Spleen (tissue), 11 donors: ENCODE measurements around the gene NEK10. TPM values are rescaled to one million over a fixed set of nuclear protein-coding genes. Genes with fewer than 3 reads are reported as not detected.

ENCODE experiments used
- DNase-seq: peaks from one replicate; pipeline ENCODE4 v3.0.0-alpha.2; 2020
- H3K27ac ChIP-seq, 8 donors: fragments of 200-600 bp; sonication (generic) in 7 of 8; 1 replicate in 4 of 8; 2 replicates in 4 of 8; pipeline versions ENCODE4 v1.5.0 to v1.8.0; 2016 to 2021; ENCODE audit warnings: inconsistent platforms in 4 of 8, mild to moderate bottlenecking in 4 of 8, moderate library complexity in 1 of 8
- H3K27me3 ChIP-seq, 7 donors: fragments of 200-600 bp; sonication (generic) in 6 of 7; replicated peaks in 1 of 7; 1 replicate in 4 of 7; 2 replicates in 3 of 7; pipeline versions ENCODE4 v1.5.0 to v1.8.0; 2016 to 2021; ENCODE audit warnings: inconsistent platforms in 3 of 7, mild to moderate bottlenecking in 1 of 7
- H3K36me3 ChIP-seq, 6 donors: fragments of 200-600 bp; sonication (generic) in 5 of 6; 1 replicate in 4 of 6; 2 replicates in 2 of 6; pipeline versions ENCODE4 v1.5.0 to v1.8.0; 2016 to 2021; ENCODE audit warnings: inconsistent platforms in 2 of 6
- H3K4me1 ChIP-seq, 6 donors: fragments of 200-600 bp; sonication (generic) in 5 of 6; 1 replicate in 3 of 6; 2 replicates in 3 of 6; pipeline versions ENCODE4 v1.5.0 to v1.8.0; 2016 to 2021; ENCODE audit warnings: inconsistent platforms in 3 of 6
- H3K4me3 ChIP-seq, 8 donors: fragments of 200-600 bp; sonication (generic) in 7 of 8; 1 replicate in 4 of 8; 2 replicates in 4 of 8; pipeline versions ENCODE4 v1.5.0 to v1.8.0; 2016 to 2021; ENCODE audit warnings: inconsistent platforms in 4 of 8, mild to moderate bottlenecking in 4 of 8, moderate library complexity in 2 of 8
- H3K9me3 ChIP-seq, 8 donors: fragments of 200-600 bp; sonication (generic) in 7 of 8; 1 replicate in 4 of 8; 2 replicates in 4 of 8; pipeline versions ENCODE4 v1.5.0 to v1.8.0; 2016 to 2021; ENCODE audit warnings: inconsistent platforms in 4 of 8
- POLR2A ChIP-seq, 3 donors: fragments of 450-650 bp; IDR thresholded peaks; one replicate each; pipeline ENCODE4 v1.5.1; 2017; ENCODE audit warnings: antibody characterized with exemption in 3 of 3, mild to moderate bottlenecking in 1 of 3
- POLR2AphosphoS5 ChIP-seq, 3 donors: sonication (generic); formaldehyde crosslinking; IDR thresholded peaks; one replicate each; pipeline ENCODE4 v1.5.1; 2017; ENCODE audit warnings: antibody characterized with exemption in 3 of 3
- WGBS, 5 donors: extraction: QIAGEN DNeasy Blood & Tissue Kit in 3 of 5; methylation state at CpG; one replicate each; pipeline versions ENCODE4 v1.1.5 to v1.1.7; 2013 to 2018; 5-methylcytosine and 5-hydroxymethylcytosine counted together
- intact Hi-C: fragments of 100-400 bp; cut with DNase I; formaldehyde crosslinking; loops from one replicate; pipeline ENCODE4 v1.15.0; 2023; ENCODE audit warnings: low total_unique reads
- polyA plus RNA-seq, 3 donors: library from polyadenylated mRNA; stranded (reverse); fragments of 200-250 nt; gene quantifications; one replicate each; pipeline ENCODE4 v1.2.1, GENCODE V29; 2013
- total RNA-seq, 7 donors: library from RNA; depleted of rRNA in 3 of 7; stranded (reverse); fragments of >200 nt in 3 of 7; fragmentation: NEBNext Ultra II Directional in 4 of 7; extraction: Animal tissue kit (Norgen Biotek cat#: 25700) in 4 of 7; gene quantifications; one replicate each; pipeline versions ENCODE4 v1.1.0 to v1.2.1, GENCODE V29; 2016 to 2021
- TF ChIP-seq, protein P1 (sequence below), 11 experiments: fragments of 200-600 bp in 7 of 11; fragments of 450-650 bp in 4 of 11; sonication (generic) in 4 of 11; IDR thresholded peaks in 8 of 11; conservative IDR thresholded peaks in 3 of 11; 1 replicate in 7 of 11; 2 replicates in 4 of 11; pipeline versions ENCODE4 v1.4.0 to v1.8.0; 2016 to 2021; ENCODE audit warnings: antibody characterized with exemption in 11 of 11, inconsistent platforms in 4 of 11, mild to moderate bottlenecking in 1 of 11
- donor health status: healthy with polysubstance abuse.
- donor health status: DM: no; HTN: no; CAD: no; lungs with moderate emphysema.
- donor health status: DM: no; HTN: no; CAD: no.
- donor health status: Bipolar disorder and iron deficiency.
- donor health status: healthy.
- donor health status: DM: no; HTN: no; CAD: no.
- donor health status: DM: yes; HTN: yes; CAD: no.

Gene NEK10
- total and polyA plus RNA-seq, 10 donors: 0.29 to 4.1 (median 1.7) TPM

DNA sequence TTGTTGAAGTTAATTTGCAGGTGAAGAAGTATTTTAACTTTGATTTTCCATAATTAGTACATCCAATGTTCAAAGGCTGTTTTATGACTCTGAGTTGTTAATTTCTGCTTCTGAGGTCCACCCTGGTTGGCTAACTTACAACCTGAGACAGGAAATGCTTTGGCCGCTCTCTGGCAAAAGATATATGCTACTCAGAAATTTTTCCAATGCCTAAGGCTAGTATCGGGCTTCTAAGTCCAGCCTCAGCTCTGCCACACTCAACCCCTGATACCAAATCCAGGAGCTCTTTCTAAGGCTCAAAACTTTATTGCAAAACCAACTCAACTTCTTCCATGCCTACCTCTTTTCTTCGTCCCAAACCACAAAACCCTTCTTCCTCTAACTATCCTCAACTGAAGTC is 192.9 kb downstream of the NEK10 start:
- DNase-seq: no peak
- Histone ChIP-seq H3K9me3 (no peaks in the 10 kb centered on the region), H3K4me3 (no peak overlapping the region), H3K27me3 (no peaks in the 10 kb centered on the region), H3K4me1 (no peaks in the 10 kb centered on the region), H3K27ac (no peak overlapping the region), H3K36me3 (no peaks in the 10 kb centered on the region)
- 62 to 69% (median 66%) methylated on average over 3 of the region's 3 CpGs for WGBS, 5 donors
- intact Hi-C loops: no loop called here
- TF ChIP-seq POLR2A (IDR thresholded peaks at IDR 0.05): no peak
- TF ChIP-seq, protein P1, sequence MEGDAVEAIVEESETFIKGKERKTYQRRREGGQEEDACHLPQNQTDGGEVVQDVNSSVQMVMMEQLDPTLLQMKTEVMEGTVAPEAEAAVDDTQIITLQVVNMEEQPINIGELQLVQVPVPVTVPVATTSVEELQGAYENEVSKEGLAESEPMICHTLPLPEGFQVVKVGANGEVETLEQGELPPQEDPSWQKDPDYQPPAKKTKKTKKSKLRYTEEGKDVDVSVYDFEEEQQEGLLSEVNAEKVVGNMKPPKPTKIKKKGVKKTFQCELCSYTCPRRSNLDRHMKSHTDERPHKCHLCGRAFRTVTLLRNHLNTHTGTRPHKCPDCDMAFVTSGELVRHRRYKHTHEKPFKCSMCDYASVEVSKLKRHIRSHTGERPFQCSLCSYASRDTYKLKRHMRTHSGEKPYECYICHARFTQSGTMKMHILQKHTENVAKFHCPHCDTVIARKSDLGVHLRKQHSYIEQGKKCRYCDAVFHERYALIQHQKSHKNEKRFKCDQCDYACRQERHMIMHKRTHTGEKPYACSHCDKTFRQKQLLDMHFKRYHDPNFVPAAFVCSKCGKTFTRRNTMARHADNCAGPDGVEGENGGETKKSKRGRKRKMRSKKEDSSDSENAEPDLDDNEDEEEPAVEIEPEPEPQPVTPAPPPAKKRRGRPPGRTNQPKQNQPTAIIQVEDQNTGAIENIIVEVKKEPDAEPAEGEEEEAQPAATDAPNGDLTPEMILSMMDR (IDR thresholded peaks at IDR 0.05 in 8 of 11, conservative IDR thresholded peaks at IDR 0.05 in 3 of 11): no peak
- no peak for TF ChIP-seq POLR2AphosphoS5 (IDR thresholded peaks at IDR 0.05)

DNA sequence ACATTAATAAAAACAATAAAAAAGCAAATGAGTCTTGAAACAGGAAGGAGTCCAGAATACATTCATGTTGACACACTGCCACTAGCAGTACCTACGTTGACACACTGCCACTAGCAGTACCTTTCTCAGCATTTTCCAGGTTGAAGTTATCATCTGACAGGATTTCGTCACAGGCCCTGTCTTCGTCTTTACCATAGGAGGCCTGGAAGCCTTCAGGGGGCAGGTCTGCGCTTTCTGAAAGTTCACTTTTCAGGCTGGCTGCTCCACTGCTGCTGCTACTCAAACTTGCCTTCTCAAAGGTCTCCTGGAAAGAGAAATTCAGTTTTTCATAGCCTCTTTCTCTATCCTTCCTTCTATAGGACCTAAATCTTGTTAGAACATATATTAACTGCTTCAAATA is 194.7 kb downstream of the NEK10 start:
- 75 to 89% (median 81%) methylated on average over 4 of the region's 4 CpGs for WGBS, 5 donors
- DNase-seq: no peak
- TF ChIP-seq POLR2AphosphoS5 (IDR thresholded peaks at IDR 0.05) (no peak), POLR2A (IDR thresholded peaks at IDR 0.05) (no peak)
- TF ChIP-seq, protein P1 (IDR thresholded peaks at IDR 0.05 in 8 of 11, conservative IDR thresholded peaks at IDR 0.05 in 3 of 11): no peak
- H3K4me1 ChIP-seq: no peaks in the 10 kb centered on the region
- H3K9me3 ChIP-seq: no peaks in the 10 kb centered on the region
- no peaks in the 10 kb centered on the region for H3K27me3 ChIP-seq
- no peak overlapping the region for H3K4me3 ChIP-seq
- H3K27ac ChIP-seq: no peak overlapping the region
- intact Hi-C loops: no loop called here
- no peaks in the 10 kb centered on the region for H3K36me3 ChIP-seq

DNA sequence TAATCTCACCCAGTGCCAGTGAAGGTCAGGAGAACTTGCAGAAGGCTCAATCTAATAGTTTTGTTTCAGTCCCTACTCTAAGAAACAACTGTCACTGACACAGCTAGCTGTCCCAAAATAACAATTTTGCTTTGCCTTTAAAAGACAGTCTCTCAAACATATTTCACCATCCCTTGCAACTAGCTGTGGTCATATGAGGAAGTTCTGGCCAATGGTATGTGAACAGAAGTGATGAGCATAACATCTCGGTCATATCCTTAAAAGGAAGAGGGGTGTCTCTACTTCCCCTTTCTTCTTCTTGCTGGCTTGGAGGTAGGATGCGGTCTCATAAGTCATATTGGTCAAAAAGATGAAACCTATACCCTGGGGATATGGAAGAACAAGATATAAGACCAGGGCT is 198.1 kb downstream of the NEK10 start:
- WGBS, 5 donors: 33 to 71% (median 53%) methylated on average over 2 of the region's 2 CpGs

DNA sequence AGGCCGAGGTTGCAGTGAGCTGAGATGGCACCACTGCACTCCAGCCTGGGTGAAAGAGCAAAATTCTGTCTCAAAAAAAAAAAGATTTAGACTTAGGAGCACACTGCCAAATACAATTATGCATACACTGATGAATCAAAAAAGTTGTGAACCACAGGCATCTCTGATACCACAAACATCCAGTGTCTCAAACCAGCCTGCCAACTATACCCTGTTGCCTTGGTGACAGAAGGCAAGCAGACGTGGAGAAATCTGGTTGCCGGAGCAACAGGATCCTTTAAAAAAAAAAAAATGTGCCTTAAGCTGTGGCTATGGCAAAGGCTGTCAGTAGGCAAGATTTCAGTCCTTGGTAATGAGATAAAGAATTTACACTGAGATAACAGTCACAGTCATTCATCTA is 202.3 kb downstream of the NEK10 start:
- TF ChIP-seq, protein P1 (IDR thresholded peaks at IDR 0.05 in 8 of 11, conservative IDR thresholded peaks at IDR 0.05 in 3 of 11): no peak
- TF ChIP-seq POLR2A (IDR thresholded peaks at IDR 0.05) (no peak), POLR2AphosphoS5 (IDR thresholded peaks at IDR 0.05) (no peak)
- Histone ChIP-seq H3K36me3 (no peaks in the 10 kb centered on the region), H3K27me3 (no peaks in the 10 kb centered on the region), H3K27ac (no peak overlapping the region), H3K4me3 (no peak overlapping the region), H3K9me3 (no peaks in the 10 kb centered on the region), H3K4me1 (no peaks in the 10 kb centered on the region)
- DNase-seq: no peak
- 70 to 76% (median 75%) methylated on average over 3 of the region's 3 CpGs for WGBS, 5 donors
- intact Hi-C loops: no loop called here

More for the DNA sequence above, 198.1 kb downstream of the NEK10 start:
- intact Hi-C loops: no loop called here
- Histone ChIP-seq H3K9me3 (no peaks in the 10 kb centered on the region), H3K27ac (no peak overlapping the region), H3K4me3 (no peak overlapping the region), H3K4me1 (no peaks in the 10 kb centered on the region), H3K36me3 (no peaks in the 10 kb centered on the region), H3K27me3 (no peaks in the 10 kb centered on the region)
- no peak for DNase-seq
- TF ChIP-seq POLR2A (IDR thresholded peaks at IDR 0.05): no peak
- TF ChIP-seq, protein P1 (IDR thresholded peaks at IDR 0.05 in 8 of 11, conservative IDR thresholded peaks at IDR 0.05 in 3 of 11): no peak
